Panc1 (cell line): ENCODE data around the gene MOK.

Experiments
- CTCF ChIP-seq: fragments of 450-650 bp; IDR thresholded peaks from 2 replicates; pipeline ENCODE4 v1.5.1; 2017; ENCODE audit warnings: mild to moderate bottlenecking
- POLR2AphosphoS5 ChIP-seq: IDR thresholded peaks from 2 replicates; pipeline ENCODE4 v1.6.1; 2012; ENCODE audit warnings: mild to moderate bottlenecking, low read depth, low read length, moderate library complexity
- REST ChIP-seq, 2 experiments: IDR thresholded peaks; 2 replicates each; pipeline ENCODE4 v1.6.1; 2011 to 2012; ENCODE audit warnings: low read depth in 2 of 2, control low read depth in 1 of 2, low read length in 1 of 2, mild to moderate bottlenecking in 1 of 2, moderate library complexity in 1 of 2; ENCODE audit not compliant: insufficient read depth in 1 of 2
- TCF7L2 ChIP-seq: IDR thresholded peaks from 2 replicates; pipeline ENCODE4 v1.6.1; 2011; ENCODE audit warnings: mild to moderate bottlenecking, low read depth, low read length, inconsistent platforms

GRCh38 chr14:102277874-102278630 lies 26.9 kb downstream of the MOK start:
- TF ChIP-seq CTCF (no peak), TCF7L2 (no peak), POLR2AphosphoS5 (no peak), REST (IDR thresholded peaks at IDR 0.05; ENCODE audit: insufficient read depth in 1 of 2, low read depth in 2 of 2, low read length in 1 of 2) (no peak)
